ENCODE data around the gene STX19.

The STX19 gene

GRCh38 chr3:94036909-94037507 lies 8.6 kb upstream of the STX19 start:
- H3K4me3 ChIP-seq (replicated peaks in 1 of 2; ENCODE audit: low read depth in 2 of 2, low read length in 2 of 2): no peak overlapping the region
- TF ChIP-seq CTCF (IDR thresholded peaks at IDR 0.05; ENCODE audit: low read depth, low read length): peak; percentile 73
- peak; percentile 49 to 74 for DNase-seq (ENCODE audit: low read depth in 2 of 2)

- H3K4me3 ChIP-seq (replicated peaks in 1 of 2; ENCODE audit: low read depth in 2 of 2, low read length in 2 of 2): no peak overlapping the region
- no peak for DNase-seq (ENCODE audit: low read depth in 2 of 2)
- no peak for TF ChIP-seq CTCF (IDR thresholded peaks at IDR 0.05; ENCODE audit: low read depth, low read length)
Observed at GRCh38 chr3:94026623-94027022, 1.8 kb downstream of the STX19 start.

GRCh38 chr3:94024385-94024784 lies 4.0 kb downstream of the STX19 start:
- no peak overlapping the region for H3K4me3 ChIP-seq (replicated peaks in 1 of 2; ENCODE audit: low read depth in 2 of 2, low read length in 2 of 2)
- TF ChIP-seq CTCF (IDR thresholded peaks at IDR 0.05; ENCODE audit: low read depth, low read length): no peak
- DNase-seq (ENCODE audit: low read depth in 2 of 2): peak; percentile 15 to 25

GRCh38 chr3:94020293-94020692 lies 8.1 kb downstream of the STX19 start:
- no peak for TF ChIP-seq CTCF (IDR thresholded peaks at IDR 0.05; ENCODE audit: low read depth, low read length)
- DNase-seq (ENCODE audit: low read depth in 2 of 2): no peak
- no peak overlapping the region for H3K4me3 ChIP-seq (replicated peaks in 1 of 2; ENCODE audit: low read depth in 2 of 2, low read length in 2 of 2)

GRCh38 chr3:94019659-94020058 lies 8.7 kb downstream of the STX19 start:
- no peak for TF ChIP-seq CTCF (IDR thresholded peaks at IDR 0.05; ENCODE audit: low read depth, low read length)
- no peak overlapping the region for H3K4me3 ChIP-seq (replicated peaks in 1 of 2; ENCODE audit: low read depth in 2 of 2, low read length in 2 of 2)
- no peak for DNase-seq (ENCODE audit: low read depth in 2 of 2)

GRCh38 chr3:94015025-94015424 lies 13.4 kb downstream of the STX19 start:
- DNase-seq (ENCODE audit: low read depth in 2 of 2): no peak
- TF ChIP-seq CTCF (IDR thresholded peaks at IDR 0.05; ENCODE audit: low read depth, low read length): no peak
- H3K4me3 ChIP-seq (replicated peaks in 1 of 2; ENCODE audit: low read depth in 2 of 2, low read length in 2 of 2): no peak overlapping the region

GRCh38 chr3:94012185-94012584 lies 16.2 kb downstream of the STX19 start:
- no peak overlapping the region for H3K4me3 ChIP-seq (replicated peaks in 1 of 2; ENCODE audit: low read depth in 2 of 2, low read length in 2 of 2)
- no peak for TF ChIP-seq CTCF (IDR thresholded peaks at IDR 0.05; ENCODE audit: low read depth, low read length)
- no peak for DNase-seq (ENCODE audit: low read depth in 2 of 2)
